NCI-H2081 (cell line): Measurements from ENCODE around the gene SELENOS.

ENCODE experiments used
- DNase-seq, 2 experiments: peaks; one replicate each; lab custom pipeline; 2025; lab: John Stamatoyannopoulos, UW

SELENOS gene

DNA sequence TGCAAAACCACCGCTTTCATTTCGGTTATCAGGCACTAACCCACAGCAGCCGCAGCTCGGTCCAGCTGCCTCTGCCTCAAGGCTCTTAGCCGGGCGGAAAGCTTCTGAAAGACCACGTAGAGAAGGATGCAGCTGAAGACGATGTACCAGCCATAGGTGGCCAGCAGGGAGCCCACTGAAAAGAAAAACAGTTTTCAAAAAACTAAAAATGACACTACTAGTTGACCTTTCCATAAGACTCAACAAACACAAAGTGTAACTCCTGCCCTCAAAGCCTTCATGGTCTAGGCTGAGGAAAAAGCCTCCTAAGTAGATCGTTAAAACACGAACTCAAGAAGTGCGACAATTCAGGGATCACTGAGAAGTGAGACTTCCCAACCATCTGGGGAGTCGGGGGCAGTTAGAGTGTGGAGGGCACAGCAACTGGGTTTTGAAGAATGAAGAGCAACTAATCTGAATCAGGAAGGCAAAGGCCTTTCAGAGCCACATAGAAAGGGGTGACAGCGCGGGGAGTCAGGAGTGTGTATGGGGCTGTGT lies 716 bp downstream of the SELENOS start:
- no peak for DNase-seq

DNA sequence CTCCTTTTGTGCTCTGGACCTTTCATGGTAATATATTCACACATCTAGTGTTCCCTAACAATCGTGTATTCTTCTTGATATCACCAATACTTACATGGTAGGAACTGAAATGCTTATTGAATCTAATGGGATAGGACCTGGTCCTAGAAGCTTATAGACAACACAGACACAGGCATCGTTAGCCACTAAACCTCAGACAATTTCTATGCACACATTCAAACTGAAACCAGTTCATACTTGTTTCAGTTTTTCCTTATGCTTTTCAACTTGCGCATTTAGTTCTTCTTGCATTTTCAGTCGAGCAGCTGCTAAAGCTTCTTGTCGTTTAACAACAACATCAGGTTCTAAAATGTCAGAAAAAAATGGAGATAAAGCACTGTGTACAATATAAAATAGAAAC lies 2.3 kb downstream of the SELENOS start:
- no peak for DNase-seq

DNA sequence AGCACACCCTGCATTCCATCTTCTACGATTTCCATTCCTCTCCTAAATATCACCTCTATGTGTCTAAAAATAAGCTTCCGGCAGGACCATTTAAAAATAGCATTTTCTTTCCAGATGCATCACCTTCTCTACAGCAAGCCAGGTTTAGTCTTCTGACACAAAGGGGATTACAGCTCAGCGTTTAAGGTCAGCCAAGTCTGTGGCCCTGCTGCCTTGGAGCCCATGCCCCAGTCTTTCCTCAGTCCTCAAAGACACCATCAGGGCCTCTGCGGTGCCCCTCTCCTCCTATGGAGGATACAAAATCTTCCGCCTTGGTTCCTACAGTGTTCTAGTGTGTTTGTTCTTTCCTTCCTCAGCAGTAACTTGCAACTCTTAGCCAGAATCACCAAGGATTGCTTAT lies 3.8 kb downstream of the SELENOS start:
- no peak for DNase-seq

DNA sequence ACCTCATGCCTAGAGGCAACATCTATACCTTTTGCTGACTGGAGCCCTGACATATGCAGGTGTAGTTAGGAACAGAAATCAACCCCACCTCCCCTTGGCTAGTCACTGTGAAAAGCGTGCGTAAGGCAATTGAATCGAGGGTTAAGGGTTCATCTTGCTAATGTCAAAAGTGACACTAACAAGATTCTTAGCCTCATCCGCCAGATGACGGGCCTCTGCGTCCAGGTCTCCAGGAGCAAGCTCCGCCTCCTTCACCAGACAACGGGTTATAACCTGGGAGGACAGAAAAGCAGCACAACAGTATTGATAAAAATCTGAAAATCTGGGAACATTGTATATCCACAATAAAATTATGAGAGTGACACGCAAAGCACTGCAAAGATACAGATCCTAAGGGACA lies 4.7 kb downstream of the SELENOS start:
- DNase-seq = no peak

DNA sequence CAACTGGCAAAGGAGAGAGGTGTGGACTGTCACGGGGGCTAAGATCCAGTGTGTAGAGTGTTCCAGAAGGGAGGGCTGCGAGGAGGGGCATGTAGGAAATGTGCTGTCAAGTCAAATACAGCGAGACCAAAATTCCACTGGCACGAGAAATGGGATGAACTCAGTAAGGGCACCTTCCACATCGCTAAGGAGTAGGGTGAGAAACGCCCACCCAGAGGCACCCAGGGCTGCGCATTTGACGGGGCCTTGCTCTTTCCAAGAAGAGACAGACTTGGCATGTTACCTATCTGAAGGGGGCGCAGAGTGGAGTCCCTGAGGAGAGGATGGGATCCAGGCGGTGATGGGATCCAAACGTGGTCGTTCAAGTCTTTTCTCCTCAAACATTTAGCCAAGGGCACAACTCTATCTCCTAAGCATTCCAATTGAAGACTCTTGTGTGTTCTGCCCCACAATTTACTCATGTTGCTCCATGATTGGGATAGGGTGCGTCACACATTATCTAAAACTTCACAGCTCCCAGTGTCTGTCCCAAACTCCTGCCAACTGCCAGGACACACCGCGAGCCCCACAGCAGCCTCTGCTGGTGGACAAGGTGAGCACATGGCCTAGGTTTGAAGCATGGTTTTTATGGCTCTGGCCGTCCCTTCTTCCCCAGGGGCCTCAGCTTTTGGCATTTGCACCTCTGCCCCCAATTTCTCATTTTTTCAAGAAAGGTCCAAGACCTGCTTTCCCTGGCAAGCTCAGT lies 7.6 kb downstream of the SELENOS start:
- DNase-seq = no peak

DNA sequence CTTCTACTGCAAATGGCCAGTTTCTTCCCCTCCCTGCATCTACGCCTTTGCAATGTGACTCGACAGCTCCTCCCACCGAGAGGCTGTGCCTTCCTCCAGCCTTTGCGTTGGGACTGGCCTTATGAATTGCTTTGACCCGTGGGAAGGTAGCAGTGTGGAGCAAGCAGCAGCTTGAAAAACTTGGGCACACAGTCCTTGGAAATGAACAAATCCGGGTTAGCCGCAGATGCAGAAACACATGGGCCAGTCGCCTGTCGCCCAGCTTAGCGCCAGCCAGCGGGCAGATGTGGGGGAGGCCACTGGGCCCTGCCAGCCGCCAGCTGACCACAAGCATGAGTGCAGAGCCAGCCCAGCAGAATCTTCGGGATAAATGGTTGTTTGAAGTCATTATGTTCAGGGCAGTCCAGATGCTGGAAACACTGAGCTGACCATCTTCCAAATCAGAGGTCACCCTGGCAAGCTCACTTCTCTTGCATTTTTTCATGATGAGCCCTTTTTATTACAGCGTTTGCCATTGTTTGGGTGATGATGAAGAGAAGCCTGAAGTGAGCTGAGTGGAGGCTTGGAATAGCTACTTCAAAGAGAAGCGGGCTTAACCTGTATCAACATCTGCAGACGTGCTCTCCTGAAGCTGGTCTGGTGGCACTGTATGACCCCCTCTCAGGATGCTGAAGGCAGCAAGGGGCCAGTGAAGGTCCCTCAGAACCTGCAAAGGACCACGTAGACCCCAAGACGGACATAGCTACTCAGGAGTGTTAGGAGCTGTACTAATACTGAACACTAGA lies 9.8 kb downstream of the SELENOS start:
- DNase-seq = no peak

DNA sequence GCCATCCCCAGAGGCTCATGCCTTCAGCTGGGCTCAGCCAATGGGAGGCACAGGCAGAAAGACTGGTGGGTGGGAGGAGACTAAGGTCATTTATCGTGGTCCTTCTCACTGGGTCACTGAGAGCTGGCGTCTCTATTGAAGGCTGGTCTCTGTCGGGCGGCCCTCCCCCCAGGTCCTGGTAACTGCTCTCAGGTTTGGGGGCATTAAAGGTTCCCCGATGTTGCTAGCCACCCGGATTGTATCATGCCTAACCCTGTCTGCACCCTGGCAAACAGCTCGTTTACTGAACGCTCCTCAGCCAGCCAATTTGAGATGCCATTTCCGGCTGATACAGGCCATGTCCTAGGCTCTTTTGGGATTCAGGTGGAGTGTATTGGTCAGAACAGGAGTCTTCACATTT lies 10.5 kb downstream of the SELENOS start:
- DNase-seq = no peak

DNA sequence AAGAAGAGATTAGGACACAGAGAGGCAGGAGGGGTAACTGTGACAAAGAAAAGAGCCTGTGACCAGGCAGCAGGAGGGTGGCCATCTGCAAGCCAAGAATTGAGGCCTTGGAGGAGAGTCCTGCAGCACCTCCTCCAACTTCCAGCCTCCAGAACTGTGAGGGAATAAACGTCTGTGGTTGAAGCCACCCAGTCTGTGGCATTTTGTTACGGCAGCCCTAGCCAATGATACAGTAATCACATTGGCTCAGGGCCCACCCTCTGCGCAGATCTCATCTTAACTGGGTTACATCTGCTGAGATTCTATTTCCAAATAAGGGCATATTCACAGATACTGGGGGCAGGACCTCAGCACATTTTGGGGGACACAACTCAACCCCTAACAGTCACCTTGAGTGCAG lies 11.3 kb downstream of the SELENOS start:
- DNase-seq = no peak

DNA sequence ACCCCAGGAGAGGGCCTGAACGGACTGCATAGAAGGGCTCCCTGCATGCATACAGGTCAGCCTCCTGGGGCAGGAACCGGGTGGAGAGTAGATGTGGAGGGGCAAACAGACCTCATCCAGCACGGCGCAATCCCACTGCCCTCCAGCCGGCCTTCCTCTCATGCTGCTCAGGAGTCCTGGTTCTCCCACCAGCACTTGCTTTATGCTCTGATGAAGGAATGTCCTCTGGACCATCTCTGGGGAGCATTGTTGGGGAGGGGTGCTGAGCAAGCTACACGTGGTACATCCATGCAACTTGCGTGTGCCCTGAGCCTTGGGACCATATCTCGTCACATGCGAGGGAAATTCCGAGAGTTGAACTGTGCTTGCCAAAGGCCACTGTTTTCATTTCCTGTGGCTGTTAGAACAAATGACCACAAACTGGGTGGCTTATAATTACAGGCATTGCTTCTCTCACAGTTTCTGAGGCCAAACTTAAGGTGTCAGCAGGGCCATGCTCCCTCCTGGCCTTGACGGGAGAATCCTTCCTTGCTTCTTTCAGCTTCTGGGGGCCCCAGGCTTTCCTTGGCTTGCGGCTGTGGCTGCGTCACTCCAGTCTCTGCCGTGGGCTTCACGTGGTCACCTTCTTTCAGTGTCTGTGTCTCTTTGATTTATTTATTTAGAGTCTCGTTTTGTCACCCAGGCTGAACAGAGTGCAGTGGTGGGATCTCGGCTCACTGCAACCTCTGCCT lies 12.2 kb downstream of the SELENOS start:
- DNase-seq = no peak

DNA sequence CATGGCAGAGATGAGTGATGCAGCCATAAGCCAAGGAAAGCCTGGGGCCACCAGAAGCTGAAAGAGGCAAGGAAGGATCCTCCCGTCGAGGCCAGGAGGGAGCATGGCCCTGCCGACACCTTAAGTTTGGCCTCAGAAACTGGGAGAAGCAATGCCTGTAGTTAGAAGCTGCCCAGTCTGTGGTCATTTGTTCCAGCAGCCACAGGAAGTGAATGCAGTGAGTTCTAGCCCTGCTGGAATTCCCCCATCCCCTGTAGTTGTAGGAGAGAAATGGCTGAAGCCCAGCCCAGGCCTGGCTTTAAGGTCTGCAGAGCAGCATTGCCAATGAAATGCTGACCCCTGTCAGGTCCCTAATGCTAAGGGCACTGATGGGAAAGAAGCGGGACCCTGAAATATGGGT lies 13.3 kb downstream of the SELENOS start:
- DNase-seq = no peak

DNA sequence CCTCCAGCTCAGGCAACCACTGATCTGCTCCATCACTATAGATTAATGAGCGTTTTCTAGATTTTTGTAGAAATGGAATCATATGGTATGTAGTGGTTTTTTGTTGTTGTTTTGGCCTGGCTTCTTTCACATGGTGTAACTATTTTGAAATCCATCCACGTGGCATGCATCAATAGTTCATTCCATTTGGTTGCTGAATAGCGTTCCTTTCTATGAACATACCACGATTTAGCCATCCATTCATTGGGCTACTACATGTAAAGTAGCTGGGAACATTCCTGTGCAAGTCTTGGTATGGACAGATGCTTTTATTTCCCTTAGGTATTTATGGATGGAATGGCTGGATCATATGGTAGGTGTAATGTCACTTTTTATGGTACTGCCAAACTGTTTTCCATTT lies 14.7 kb downstream of the SELENOS start:
- DNase-seq = no peak

DNA sequence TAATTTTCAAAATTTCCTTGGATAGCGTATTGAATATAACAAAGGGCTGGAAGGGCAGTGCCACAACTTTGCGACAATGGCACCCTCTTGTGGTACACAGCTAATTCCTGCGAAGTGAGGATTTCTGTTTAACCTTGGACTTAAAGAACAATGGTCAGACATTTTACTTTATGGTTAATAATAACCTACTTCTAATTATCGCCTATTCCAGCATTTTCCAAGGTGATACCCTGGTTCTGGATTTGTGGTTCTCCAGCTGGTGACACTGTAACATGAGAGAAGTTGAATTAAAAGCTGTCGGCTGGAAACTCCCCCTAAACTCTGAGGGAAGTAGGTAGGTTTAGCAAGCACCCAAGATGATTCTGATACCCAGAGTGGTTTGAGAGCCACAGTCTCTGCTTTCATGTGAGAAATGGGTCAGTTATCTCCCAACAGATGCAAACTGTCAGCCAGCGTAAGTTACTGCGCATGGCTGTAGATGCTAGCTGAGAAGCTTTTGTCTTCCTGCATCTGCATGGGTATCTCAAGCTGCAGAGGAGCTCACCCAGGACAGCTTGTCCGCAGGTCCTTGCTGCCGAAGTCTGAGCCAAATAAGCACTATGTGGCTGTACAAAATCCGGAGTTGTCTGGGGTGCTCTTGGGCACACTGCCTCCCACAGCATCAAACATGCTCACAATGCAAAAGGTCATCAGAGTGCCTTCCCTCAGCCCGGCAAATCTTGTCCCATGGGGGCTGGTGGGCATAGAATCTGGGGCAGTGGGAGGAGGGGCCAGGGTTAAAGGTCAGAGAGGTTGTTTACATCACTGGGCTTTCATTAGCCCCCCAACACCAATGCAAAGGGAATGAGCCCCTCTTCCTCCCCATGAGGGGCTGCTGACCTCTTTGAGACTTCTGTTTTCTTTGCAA lies 18.8 kb downstream of the SELENOS start:
- peak; percentile 69 to 80 for DNase-seq

DNA sequence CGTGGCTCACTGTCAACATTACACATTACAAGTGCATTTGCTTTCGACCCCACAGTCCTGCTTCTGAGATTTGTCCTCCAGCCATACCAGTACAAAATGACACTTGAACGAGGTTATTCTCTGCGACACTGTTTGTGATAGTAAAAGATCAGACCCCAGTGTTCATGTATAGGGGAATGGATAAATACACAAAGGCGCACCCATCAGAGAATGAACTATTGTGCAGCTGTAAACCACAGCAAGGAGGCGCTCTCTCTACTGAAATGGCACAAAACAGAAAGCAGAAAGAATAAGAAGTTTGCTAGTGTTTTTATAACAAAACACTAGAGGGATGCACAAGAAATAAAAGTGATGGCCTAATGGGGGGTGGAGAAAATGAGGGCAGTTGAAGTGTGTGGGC lies 20.5 kb downstream of the SELENOS start:
- DNase-seq = peak in 1 of 2 experiments; percentile 1

DNA sequence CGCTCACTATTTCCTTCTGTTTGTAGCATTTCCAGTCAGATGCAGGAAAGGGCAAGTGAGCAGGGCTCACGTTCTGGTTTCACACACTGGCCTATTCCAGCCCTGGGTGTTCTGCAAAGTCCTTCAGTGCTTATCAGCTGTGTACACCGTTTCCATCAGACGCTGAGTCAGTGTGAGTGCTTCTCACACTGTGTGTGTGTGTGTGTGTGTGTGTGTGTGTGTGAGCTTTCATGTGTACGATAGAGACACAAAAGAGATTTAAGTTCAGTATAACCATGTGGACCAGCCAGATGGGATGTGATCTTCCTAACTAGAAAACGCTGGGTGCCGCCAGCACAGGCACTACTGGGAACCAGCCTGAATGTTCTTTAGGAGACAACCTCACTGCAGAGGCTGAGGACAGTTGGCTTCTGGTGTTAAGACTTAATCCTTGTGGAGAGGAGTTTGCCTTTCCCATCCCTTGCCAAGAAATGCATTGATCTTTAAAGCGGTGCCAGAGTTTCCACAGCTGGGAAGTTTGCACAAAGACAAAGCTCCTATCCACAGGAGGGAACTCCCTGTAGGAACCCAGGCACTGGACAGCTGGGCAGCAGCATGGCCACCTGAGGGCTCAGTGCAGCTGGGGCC lies 21.6 kb downstream of the SELENOS start:
- no peak for DNase-seq

DNA sequence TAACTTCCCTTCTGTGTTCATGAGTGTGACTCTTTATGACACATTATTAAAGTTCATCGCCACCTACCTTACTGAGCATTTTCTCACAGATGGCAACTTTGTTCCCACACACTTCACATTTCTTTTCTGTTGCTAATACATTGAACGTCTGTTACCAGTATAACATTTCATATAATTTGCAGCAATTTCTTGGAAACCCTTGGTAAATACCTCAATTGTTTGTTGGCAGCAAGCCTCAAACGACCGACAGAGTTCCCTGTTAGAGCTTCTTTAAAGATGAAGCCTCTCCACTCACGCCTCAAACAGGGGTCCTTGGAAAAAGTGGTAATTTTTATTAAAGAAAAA lies 22.3 kb downstream of the SELENOS start:
- DNase-seq = no peak

DNA sequence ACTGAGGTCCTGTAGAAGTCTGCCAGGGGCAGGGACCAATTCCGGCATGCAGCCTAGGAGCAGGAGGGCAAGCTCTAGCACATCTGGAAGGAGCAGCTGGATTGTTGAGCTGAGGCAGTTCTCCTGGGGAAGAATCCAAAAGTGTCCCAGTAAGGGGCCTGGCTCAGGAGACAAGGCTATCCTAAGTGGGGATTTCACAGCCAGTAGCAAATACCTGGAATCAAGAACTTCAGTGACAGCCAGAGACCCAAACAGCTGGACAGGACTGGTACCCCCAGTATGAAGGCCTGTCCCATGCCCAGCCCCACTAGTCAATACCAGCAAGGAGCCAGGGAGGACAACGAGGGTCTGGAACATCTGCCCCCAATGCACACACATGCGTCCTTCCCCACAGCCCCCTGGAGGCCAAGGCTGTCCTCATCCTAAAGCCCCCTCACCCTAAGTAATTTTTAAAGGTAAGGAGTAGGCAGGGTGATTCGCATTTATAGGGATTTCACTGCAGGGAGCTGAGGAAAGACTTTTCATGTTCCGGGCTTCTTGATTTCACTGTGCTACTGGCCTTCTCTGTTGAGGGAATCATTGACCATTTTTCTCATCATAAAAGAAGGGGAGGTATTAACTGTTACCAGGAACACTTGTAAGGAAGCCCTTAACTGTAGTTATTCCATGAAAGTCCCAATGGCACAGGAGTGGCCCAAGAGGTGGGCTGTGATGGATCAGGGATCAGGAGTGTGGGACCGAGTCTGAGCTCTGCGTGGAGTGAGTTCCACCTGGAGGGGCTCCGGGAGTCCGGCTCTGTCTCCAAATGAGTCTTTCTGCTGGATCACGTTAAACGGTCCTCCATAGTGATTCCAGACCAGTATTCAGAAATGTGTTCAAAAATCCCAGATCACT lies 22.9 kb downstream of the SELENOS start:
- no peak for DNase-seq

DNA sequence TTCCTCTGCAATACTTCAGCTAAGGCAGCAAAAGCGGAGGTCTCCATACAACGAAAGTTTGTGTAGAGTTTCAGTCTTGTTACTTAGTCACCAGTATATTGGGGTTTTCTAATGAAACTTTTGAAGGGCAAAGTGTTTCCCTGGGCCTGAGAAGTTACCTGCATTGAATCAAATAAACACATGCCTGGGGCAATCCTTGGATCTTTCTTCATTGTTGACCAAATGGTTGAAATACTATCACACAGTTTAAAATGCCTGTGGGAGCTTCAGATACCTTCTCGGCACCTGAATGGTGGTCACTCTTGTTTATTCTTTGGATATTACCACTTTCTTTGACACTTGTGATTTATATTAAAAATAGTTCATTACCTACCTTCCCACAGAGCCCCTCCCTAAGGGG lies 24.4 kb downstream of the SELENOS start:
- no peak for DNase-seq

DNA sequence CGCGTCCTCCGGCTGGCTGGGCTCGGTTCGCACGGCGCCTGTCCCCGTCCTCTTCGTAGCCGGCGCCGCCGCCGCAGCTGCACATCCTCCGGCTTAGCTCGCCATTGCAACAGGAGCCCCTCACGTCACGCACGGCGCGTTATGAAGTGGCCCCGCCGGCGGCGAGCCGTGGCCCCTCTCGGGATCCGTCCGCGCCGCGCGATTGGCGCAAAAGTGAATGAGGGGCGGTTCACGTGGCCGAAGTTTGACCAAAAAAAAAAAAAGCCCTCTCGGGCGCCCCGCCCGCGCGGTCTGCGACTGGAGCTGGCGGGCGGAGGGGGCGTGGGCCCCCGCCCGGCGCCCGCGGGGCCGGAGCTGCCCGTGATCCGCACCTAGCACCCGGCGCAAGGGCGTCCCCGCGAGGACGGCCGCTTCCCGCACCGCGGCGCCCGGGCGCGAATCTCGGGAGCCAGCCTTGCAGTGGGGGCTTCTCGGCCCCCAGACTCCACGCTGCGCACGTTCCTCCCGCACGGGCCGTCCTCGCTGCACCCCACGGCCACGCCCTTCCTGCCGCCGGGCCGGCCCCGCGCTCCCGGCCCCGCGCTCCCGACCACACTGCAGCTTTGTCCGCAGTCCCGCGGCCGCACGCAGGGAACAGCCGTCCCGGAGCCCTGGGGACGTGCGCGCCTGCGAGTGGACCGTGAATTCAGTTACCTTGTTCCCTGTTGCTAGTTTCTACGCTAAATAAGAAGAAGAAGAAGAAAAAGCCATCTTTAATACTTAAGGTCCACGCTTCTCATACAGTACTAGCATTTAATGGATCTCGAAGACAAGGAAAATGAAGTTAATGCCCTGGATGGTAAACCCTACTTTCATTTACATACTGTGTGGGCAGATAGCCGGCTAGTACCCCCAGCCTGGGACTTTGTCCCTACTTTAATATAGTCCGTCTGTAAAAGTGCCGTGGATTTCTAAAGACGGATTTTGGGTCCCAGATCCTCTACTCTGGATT lies 25.2 kb downstream of the SELENOS start, which contains the start of gene CHSY1:
CHSY1 (minus strand) TSS at position 219 of the 991 bp plus-strand sequence. CDS start 592 bp downstream, outside the sequence.
- peak; percentile 70 to 82 for DNase-seq
